GM18505 (cell line): Measurements from ENCODE around the gene CSTB.

Experiments used
- ATAC-seq: cut with Tn5 transposase; IDR thresholded peaks from one replicate; pipeline ENCODE4 v1.9.1; 2021; ENCODE audit not compliant: unreplicated experiment
- POLR2A ChIP-seq: IDR thresholded peaks from 4 replicates; pipeline ENCODE4 v1.6.1; 2011; ENCODE audit warnings: borderline replicate concordance; ENCODE audit not compliant: insufficient read depth, insufficient read length; ENCODE audit errors: extremely low read depth

Gene CSTB

DNA sequence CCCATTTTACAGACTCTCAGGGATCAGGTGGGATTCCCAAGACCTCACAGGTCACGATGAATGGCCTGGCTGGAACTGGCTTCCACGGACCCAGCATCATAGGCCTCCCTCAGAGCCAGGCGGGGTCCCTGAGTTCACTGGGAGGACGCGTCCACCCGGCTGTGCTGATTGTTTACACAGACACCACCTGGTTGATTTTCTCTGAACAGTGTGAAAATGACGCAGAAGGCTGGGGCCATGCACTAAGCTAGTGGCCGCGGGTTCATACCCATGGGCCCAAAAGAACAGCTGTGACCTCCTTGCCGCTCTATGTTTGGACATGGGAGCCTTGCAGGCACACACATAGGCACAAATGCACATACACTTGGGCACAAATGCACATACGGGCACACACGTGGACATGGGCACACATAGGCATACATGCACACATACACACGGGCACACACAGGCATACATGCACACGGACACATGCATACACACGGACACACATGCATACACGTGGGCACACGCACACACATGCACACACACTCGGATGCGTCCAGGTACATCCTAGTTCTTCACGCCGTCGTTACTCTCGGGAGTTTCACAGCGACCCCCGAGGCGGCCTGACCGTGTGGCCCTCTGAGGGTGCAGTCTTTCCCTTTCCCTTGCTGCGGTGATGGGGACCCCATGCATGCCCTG is 23.2 kb downstream of the CSTB start:
- no peak for ATAC-seq
- TF ChIP-seq POLR2A: no peak

DNA sequence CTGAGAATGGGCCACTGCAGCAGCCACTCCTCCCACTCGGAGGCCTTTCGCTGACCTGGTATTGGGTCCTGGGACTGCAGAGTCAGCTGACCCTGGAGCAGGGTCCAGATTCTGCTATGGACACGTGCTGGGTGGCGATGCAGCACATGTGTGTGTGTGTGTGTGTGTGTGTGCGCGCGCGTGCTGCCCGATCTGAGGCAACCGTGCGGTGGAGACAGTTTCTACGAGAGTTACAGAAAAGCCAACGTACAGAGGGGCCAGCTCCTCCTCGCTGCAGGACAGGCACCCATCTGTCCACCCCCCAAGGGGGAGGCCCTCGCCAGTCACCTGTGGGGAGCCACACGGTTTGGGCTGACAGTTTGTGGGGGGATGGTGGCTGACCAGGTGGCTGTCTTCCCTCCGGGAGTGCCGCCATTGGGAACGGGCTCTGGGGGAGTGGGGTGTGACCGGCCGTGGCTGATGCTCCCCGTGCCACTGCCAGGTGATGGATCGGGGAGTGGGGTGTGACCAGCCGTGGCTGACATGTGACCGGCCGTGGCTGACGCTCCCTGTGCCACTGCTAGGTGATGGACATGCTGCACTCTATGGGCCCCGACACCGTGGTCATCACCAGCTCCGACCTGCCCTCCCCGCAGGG is 24.0 kb downstream of the CSTB start:
- TF ChIP-seq POLR2A: no peak
- no peak for ATAC-seq

DNA sequence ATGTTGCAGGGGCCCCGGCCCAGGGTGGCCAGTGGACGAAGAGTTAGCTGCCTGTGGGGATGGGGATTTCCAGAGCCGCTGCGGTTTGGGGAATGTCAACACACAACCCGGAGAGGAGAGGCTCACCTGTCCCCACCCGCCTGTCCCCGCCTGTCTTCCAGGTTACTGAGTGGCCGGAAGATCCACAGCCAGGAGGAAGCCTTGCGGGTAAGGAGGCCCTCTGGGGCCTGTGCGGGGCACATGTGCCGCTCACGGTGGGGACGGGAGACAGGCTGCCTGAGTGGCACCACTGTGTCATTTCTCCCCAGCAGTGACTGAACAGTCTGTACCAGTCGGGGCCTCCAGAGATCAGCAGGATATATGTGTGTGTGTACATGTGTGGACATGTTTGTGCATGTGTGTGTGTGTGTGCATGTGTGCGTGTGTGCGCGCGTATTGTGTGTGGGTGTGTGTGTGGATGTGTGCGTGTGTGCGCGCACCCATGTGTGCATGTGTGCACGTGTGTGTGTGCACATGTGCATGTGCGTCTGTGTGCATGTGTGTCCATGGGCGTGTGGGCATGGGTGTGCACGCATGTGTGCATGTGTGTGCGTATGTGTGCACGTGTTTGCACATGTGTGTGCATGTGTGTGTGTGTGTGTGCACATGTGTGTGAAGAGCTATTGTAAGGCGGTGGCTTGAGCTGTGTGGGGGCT is 25.6 kb downstream of the CSTB start:
- ATAC-seq: no peak
- no peak for TF ChIP-seq POLR2A

DNA sequence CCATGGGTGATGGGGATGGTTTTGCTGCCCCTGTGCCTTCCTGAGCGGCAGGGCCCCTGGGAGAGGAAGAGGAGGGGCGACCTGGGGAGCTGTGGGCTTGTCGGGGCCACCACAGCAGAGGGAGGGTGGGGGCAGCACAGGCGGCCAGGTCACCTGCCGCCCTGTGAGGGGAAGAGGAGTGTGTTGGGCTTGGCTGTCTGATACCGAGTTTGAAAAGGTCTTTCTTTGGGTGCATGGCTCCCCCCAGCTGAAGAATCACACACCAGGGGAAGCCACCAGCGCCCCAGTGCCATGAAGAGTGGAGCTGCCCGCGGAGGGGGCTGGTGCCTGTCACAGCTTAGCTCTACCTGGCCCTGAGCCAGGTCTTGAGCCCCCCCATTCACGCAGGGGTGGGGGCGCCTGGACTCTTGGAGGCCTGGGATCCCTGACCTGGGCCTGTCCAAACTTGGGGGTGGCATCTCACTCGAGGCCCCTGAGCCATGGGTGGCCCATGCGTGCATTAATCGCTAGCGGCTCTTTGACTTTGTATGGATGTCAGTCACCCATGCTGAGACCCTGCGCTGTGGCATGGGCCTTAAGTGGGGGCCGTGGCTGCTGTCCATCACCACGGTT is 26.4 kb downstream of the CSTB start:
- ATAC-seq: no peak
- TF ChIP-seq POLR2A: no peak

DNA sequence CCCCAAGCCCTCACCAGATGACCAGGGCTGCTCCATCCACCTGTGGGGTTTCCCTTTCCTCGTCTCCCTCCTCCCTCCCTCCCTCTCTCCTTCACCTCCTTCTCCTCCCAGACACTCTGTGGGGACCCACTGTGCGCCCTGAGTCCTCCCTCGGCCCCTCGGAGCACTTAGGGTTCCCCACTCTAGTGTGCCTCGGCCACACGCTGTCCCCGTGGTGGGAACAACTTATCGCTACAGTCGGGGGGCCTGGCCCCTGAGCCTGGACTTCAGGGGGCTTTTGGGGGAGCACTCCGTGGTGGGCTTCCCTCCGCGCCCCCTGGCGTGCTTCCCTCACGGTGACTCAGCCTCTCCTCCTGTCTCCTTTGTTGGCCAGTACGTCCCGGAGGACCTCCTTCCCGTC is 27.5 kb downstream of the CSTB start:
- TF ChIP-seq POLR2A: no peak
- ATAC-seq: no peak

DNA sequence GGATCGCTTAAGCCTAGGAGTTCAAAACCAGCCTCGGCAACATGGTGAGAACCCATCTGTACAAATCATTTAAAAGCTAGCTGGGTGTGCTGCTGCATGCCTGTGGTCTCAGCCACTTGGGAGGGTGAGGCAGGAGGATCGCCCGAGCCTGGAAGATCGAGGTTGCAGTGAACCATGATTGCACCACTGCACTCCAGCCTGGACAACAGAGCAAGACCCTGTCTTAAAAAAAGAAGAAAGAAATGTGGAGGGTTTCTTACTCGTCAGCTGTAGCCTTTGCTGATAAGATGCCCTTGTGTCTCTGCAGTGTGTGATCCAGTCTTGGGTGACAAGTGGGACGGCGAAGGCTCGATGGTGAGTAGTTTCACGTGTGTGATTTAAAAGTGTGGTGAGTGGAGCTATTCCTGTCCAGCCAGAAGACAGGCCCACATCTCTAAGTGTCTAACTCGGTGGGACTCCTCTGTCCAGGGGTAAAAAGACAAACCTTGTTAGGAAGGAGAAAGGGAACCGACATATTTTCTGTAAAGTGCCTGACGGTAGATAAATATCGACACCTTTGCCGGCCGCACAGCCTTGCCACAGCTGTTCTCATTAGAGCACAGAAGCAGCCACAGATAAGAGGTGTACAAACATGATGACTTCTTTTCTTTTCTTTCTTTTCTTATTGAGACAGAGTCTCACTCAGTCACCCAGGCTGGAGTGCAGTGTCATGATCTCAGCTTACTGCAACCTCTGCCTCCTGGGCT is 30.2 kb downstream of the CSTB start:
- no peak for ATAC-seq
- no peak for TF ChIP-seq POLR2A

DNA sequence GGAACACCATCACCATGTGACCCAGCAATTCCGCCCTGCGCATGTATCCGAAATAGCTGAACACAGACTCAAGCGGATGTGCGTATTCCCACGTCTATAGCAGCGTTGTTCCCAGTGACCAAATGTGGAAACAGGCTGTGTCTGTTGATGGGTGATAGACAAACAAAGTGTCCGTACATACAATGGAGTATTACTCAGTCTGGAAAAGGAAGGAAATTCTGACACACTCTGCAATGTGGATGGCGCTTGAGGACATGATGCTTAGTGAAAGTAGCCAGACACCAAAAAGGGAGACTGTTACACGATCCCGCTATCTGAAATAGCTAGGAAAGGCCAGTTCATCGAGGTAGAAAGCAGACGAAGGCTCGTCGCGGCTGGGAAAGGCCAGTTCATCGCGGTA is 31.4 kb downstream of the CSTB start:
- ATAC-seq: no peak
- no peak for TF ChIP-seq POLR2A

DNA sequence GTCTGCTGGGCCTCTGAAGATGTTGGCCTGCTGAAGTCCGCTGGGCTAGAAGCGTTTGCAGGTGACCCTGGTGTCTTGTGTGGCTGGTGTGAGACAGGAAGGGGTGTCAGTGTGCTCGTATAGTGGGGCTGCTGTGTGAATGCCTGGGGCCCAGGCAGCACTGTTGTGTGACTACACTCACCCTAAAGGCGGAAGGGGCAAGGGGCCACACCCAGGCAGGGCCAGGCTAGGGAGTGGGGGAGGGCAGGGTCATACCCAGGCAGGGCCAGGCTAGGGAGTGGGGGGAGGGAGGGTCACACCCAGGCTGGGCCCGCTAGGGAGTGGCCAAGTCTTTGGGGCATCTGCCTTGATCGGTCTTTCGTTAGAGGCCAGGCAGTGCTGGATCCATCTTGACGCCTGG is 32.2 kb downstream of the CSTB start:
- no peak for ATAC-seq

DNA sequence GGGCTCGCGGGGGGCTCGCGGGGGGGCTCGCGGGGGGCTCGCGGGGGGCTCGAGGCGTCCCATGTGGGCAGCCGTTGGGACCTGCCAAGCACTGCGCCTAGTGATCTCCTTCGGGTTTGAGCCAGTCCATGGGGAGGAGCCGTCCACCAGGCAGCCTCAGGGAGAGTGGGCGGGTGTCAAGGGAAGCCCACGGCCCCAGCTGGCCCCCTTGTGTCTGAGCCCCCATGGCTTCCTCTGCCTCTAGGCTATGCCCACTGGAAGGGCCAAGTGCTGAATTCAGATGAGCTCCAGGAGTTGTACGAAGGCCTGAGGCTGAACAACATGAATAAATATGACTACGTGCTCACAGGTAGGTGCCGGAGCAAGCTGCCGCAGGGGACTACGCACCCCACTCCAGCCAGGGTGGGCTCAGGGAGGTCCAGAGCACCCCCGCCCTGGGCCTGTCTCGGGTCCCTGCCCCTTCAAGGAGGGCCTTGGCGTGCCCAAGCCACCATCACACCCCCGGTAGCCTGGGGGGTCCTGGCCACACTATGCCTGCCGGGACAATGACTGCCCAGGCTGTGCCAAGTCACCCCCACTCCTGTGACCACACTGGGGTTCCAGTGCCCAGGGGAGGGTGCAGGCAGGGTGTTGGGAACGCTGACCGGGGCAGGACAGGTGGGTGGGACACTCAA is 34.5 kb downstream of the CSTB start:
- no peak for ATAC-seq
- no peak for TF ChIP-seq POLR2A

More for the DNA sequence above, 32.2 kb downstream of the CSTB start:
- TF ChIP-seq POLR2A: no peak

DNA sequence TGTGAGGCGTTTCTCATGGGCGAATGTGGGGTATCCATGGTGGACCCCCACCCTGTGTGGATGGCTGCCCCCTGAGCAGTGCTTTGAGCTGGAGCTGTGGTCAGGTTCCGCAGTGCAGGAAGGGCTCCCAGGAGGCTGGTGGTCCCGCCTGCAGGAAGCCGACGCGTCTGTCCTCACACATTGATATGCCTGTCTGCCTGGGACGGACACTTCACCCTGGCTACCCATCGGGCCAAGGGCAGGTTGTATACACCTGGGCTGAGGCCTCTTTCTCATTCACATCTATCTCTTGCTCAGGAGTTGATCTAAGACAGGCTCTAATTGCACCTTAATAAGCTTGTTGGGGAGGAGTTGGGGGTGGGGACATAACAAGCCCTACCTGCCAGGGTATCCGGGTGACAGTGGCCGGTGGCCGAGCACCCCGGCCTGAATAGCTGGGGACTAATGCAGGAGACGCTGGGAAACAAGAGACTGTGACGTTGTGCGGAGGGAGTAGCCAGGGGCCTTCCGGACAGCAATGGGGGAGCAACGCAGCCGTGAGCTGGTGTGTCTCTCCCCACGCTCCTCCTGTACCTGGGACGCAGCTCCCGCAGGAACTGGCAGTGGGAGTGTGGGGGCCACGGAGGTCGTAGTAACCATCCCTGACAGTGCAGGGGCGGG is 35.5 kb downstream of the CSTB start:
- ATAC-seq: no peak
- no peak for TF ChIP-seq POLR2A

DNA sequence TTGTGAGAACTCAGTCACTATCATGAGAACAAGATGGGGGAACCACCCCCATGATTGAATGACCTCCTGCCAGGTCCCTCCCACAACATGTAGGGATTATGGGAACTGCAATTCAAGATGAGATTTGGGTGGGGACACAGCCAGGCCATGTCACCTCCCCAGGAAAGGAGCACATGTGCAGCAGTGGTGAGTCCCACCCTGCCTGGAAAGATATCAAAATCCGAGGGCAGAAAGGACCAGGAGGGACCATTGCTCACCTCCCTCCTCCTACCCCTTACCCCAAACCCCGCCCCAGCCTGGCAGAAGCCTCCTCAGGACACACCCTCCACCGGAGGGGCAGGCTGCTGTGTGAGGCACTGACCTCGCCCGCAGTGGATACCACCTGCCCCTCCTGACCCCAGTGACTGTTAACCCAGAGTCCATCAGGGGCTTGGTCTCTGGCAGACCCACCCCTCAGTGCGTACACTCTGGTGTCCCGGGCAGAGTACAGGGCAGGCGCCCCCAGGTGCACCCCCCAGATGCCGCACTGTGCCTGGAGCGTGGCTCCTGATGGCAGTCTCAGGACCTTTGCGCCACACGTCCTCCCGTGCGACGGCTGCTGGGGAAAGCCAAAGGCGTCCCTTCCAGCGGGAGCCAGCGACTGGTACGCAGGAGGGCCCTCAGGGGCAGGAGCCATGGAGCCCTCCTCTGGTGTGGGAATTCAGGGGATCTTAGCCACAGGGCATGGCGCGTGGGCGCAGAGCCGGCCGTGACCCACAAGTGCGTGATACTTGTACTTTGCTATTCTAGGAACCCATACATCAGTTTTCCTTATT is 36.3 kb downstream of the CSTB start:
- no peak for ATAC-seq
- TF ChIP-seq POLR2A: no peak
